SU-DHL-6 (cell line): ENCODE measurements around the gene JADE2.

Experiments used
- EZH2phosphoT487 ChIP-seq: fragments of 200-600 bp; sonication (generic), shearing (Covaris generic); conservative IDR thresholded peaks from 2 replicates; pipeline ENCODE4 v1.6.1; 2018; ENCODE audit warnings: mild to moderate bottlenecking, antibody characterized with exemption, low read length, moderate library complexity, mixed read lengths
- TF ChIP-seq, protein P1 (sequence below): fragments of 200-600 bp; sonication (generic); IDR thresholded peaks from one replicate; pipeline ENCODE4 v1.5.1; 2017; ENCODE audit warnings: antibody characterized with exemption, mild to moderate bottlenecking, low read length, moderate library complexity; ENCODE audit not compliant: insufficient read depth, poor library complexity, severe bottlenecking

DNA sequence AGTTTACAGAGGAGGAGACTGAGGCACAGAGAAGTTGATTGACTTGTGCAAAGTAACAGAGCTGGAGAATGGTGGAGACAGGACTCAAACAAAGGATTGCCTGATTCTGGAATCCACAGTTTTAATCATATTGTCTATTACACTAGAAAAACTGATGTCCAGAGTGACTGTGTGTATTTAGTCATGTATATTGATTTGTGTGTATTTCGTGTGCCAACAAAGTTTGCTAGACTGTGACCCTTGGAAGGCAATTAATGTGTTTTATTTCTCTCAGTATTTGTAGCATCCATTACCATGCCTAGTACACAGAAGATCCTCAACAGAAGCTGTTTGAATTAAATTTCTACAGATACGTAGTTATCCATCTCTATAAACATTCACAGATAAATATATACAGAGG lies 5.5 kb upstream of the JADE2 start:
- no peak for TF ChIP-seq EZH2phosphoT487
- TF ChIP-seq, protein P1, sequence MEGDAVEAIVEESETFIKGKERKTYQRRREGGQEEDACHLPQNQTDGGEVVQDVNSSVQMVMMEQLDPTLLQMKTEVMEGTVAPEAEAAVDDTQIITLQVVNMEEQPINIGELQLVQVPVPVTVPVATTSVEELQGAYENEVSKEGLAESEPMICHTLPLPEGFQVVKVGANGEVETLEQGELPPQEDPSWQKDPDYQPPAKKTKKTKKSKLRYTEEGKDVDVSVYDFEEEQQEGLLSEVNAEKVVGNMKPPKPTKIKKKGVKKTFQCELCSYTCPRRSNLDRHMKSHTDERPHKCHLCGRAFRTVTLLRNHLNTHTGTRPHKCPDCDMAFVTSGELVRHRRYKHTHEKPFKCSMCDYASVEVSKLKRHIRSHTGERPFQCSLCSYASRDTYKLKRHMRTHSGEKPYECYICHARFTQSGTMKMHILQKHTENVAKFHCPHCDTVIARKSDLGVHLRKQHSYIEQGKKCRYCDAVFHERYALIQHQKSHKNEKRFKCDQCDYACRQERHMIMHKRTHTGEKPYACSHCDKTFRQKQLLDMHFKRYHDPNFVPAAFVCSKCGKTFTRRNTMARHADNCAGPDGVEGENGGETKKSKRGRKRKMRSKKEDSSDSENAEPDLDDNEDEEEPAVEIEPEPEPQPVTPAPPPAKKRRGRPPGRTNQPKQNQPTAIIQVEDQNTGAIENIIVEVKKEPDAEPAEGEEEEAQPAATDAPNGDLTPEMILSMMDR = no peak
